ENCODE data around the gene ZFAND2A. TPM values are rescaled to one million over a fixed set of nuclear protein-coding genes. Genes with fewer than 3 reads are reported as not detected.
"Not testable (repeated sequence)": the region's sequence is repeated elsewhere in the genome, so short reads cannot be mapped to it uniquely, and the experiment has no call there.

The ZFAND2A gene
- total and polyA plus RNA-seq, 12 donors: 11.8 to 54.1 (median 20.2) TPM

DNA sequence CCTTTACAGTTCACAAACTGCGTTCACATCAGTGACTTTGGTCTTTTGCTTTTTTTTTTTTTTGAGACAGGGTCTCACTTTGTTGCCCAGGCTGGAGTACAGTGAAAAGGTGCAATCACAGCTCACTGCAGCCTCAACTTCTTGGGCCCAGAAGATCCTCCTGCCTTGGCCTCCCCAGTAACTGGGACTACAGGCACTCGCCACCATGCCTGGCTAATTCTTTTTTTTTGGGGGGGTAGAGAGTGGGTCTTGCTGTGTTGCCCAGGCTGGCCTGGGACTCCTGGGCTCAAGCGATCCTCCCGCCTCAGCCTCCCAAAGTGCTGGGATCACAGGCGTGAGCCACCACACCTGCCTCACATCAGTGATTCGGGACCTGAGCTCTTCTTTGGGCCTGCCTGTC, 37.0 kb upstream of the ZFAND2A start:
- intact Hi-C loops (cut with DNase I): no loop called here
- Histone ChIP-seq H3K4me1 (replicated peaks in 1 of 2) (no peaks in the 10 kb centered on the region), H3K4me3 (no peak overlapping the region), H3K9me3 (replicated peaks in 1 of 3) (no peaks in the 10 kb centered on the region), H3K27ac (no peak overlapping the region), H3K27me3 (peaks cover 37% of the 10 kb centered on the region), H3K36me3 (replicated peaks in 1 of 2) (no peaks in the 10 kb centered on the region)
- WGBS, 4 donors: 75 to 92% (median 89%) methylated on average over 2 to 6 of the region's 6 CpGs
- no peak for DNase-seq
- TF ChIP-seq, protein P1, sequence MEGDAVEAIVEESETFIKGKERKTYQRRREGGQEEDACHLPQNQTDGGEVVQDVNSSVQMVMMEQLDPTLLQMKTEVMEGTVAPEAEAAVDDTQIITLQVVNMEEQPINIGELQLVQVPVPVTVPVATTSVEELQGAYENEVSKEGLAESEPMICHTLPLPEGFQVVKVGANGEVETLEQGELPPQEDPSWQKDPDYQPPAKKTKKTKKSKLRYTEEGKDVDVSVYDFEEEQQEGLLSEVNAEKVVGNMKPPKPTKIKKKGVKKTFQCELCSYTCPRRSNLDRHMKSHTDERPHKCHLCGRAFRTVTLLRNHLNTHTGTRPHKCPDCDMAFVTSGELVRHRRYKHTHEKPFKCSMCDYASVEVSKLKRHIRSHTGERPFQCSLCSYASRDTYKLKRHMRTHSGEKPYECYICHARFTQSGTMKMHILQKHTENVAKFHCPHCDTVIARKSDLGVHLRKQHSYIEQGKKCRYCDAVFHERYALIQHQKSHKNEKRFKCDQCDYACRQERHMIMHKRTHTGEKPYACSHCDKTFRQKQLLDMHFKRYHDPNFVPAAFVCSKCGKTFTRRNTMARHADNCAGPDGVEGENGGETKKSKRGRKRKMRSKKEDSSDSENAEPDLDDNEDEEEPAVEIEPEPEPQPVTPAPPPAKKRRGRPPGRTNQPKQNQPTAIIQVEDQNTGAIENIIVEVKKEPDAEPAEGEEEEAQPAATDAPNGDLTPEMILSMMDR (IDR thresholded peaks at IDR 0.05): no peak

DNA sequence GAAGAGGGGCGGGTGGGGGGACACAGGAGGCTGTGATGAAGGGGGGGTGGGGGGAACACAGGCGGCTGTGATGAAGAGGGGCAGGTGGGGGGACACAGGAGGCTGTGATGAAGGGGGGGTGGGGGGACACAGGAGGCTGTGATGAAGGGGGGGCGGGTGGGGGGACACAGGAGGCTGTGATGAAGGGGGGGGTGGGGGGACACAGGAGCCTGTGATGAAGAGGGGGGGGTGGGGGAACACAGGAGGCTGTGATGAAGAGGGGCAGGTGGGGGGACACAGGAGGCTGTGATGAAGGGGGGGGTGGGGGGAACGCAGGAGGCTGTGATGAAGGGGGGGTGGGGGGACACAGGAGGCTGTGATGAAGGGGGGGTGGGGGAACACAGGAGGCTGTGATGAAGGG, 36.4 kb upstream of the ZFAND2A start:
- H3K36me3 ChIP-seq (replicated peaks in 1 of 2); DNase-seq; H3K27ac ChIP-seq; H3K4me3 ChIP-seq; H3K4me1 ChIP-seq (replicated peaks in 1 of 2); H3K9me3 ChIP-seq (replicated peaks in 1 of 3); intact Hi-C loops (cut with DNase I): not testable (repeated sequence)
- peaks cover 32% of the 10 kb centered on the region for H3K27me3 ChIP-seq
- 11 to 28% methylated on average over 2 of the region's 4 CpGs; no CpG with 5 or more reads in 2 of the 4 donors for WGBS, 4 donors

DNA sequence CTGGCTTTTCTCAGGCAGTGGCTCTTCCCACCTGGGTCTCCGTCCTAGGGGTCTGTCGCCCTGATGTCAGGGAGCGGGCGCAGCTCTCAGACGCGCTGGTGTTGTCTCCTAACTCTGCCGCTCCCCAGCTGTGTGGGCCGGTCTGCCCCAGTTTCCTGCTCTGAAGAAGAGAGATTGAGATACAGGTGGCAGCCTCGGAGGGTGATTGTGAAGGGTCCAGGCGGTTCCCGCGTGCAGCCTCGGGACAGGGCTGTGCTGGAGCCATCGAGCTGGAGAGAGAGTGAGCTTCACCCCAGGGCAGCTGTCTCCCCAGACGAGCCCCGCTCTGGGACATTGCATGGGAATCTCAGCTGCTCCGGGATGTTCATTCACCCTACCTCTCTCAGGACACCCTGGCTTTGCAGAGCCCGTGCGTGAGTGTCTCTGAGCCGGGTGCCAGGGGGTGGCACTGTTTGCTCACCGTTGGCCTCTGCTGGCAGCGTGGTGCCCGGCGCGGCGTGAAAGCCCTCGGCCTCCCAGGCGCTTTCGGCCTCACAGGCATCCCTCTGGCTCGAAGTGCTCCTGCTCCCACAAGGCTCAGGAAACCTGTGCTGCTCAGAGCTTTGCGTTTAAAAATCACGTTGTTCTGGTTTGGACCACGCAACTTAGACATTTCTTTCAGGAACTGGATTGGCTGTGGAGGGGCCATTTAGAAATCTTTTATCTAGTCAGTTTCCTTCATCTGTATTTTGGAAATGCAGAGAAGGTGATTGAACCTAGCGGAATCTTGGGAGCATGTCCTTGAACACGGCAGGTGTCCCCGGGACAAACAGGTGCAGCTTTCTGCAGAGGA, 33.8 kb upstream of the ZFAND2A start:
- whole genome bisulfite sequencing, 4 donors: 28 to 44% (median 37%) methylated on average over 7 to 36 of the region's 36 CpGs
- TF ChIP-seq POLR2A (IDR thresholded peaks at IDR 0.05): no peak
- TF ChIP-seq, protein P1 (IDR thresholded peaks at IDR 0.05): peak; percentile 26 to 78 (median 60)
- Histone ChIP-seq H3K4me1 (replicated peaks in 1 of 2) (no peaks in the 10 kb centered on the region), H3K9me3 (replicated peaks in 1 of 3) (no peaks in the 10 kb centered on the region), H3K27ac (no peak overlapping the region), H3K4me3 (no peak overlapping the region), H3K36me3 (replicated peaks in 1 of 2) (no peaks in the 10 kb centered on the region), H3K27me3 (peaks cover 31% of the 10 kb centered on the region)
- peak; percentile 65 to 83 (median 76) for DNase-seq
- intact Hi-C loops (cut with DNase I): loop anchor here (5.0 kb wide), 2 partner anchors 223 to 278 kb away; no protein-coding TSS in a partner anchor

DNA sequence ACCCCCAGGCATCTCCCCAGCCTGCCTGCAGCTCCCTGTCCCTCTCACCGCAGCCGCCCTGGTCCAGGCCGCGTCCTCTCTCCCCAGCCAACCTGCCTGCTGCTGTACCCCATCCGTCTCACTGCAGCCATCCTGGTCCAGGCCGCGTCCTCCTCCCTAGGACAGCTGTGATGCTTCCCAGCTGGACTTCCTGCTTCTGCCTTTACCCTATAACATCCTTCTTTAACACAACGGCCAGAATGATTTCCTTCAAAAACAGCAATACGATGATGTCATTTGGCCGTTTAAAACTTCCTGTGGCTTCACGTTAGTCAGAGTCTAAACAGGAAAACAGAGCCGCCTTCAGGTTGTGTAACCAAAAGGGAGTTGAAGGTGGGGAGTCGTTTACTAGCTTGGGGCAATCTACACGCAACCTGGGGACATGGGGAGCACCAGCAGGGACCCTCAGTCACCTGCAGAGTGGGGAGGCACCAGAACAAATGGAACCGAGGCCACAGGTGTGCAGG, 32.2 kb upstream of the ZFAND2A start:
- TF ChIP-seq, protein P1 (IDR thresholded peaks at IDR 0.05): no peak
- TF ChIP-seq POLR2A (IDR thresholded peaks at IDR 0.05): no peak
- Histone ChIP-seq H3K27ac (no peak overlapping the region), H3K9me3 (replicated peaks in 1 of 3) (no peaks in the 10 kb centered on the region), H3K4me3 (no peak overlapping the region), H3K27me3 (peaks cover 27% of the 10 kb centered on the region), H3K36me3 (replicated peaks in 1 of 2) (no peaks in the 10 kb centered on the region), H3K4me1 (replicated peaks in 1 of 2) (no peaks in the 10 kb centered on the region)
- DNase-seq: no peak
- WGBS, 4 donors: 38 to 44% (median 41%) methylated on average over 13 to 15 of the region's 15 CpGs
- intact Hi-C loops (cut with DNase I): loop anchor here (5.0 kb wide), 2 partner anchors 225 to 280 kb away; no protein-coding TSS in a partner anchor
